HuH-7.5 (cell line): ENCODE data around the gene NDUFB10.
A peak's percentile ranks its signal among the peaks of the same experiment; 100 is the strongest.
"Not testable (repeated sequence)": the region's sequence is repeated elsewhere in the genome, so short reads cannot be mapped to it uniquely, and the experiment has no call there.

ENCODE experiments used
- DNase-seq: peaks from one replicate; pipeline ENCODE4 v3.0.0; 2011; ENCODE audit warnings: low spot score

Gene NDUFB10

GRCh38 chr16:1924095-1924494 is 35.2 kb upstream of the NDUFB10 start:
- DNase-seq = no peak

- no peak for DNase-seq
Observed at GRCh38 chr16:1926271-1926670, 33.1 kb upstream of the NDUFB10 start.

- DNase-seq = peak; percentile 72
Observed at GRCh38 chr16:1929105-1929504, 30.2 kb upstream of the NDUFB10 start.

GRCh38 chr16:1929578-1930337 is 29.6 kb upstream of the NDUFB10 start:
- peak; percentile 92 for DNase-seq

- DNase-seq = no peak
Observed at GRCh38 chr16:1930338-1930720, 29.0 kb upstream of the NDUFB10 start.

- no peak for DNase-seq
Observed at GRCh38 chr16:1932050-1933028, 27.0 kb upstream of the NDUFB10 start.

GRCh38 chr16:1933097-1933661 is 26.2 kb upstream of the NDUFB10 start:
- no peak for DNase-seq

GRCh38 chr16:1936945-1937479 is 22.3 kb upstream of the NDUFB10 start:
- no peak for DNase-seq

- no peak for DNase-seq
Observed at GRCh38 chr16:1938316-1938715, 21.0 kb upstream of the NDUFB10 start.

GRCh38 chr16:1938910-1939309 is 20.4 kb upstream of the NDUFB10 start:
- no peak for DNase-seq

GRCh38 chr16:1939833-1940232 is 19.5 kb upstream of the NDUFB10 start:
- DNase-seq = not testable (repeated sequence)

GRCh38 chr16:1940273-1941161 is 18.8 kb upstream of the NDUFB10 start:
- DNase-seq = no peak

GRCh38 chr16:1941162-1942046 is 17.9 kb upstream of the NDUFB10 start:
- no peak for DNase-seq

GRCh38 chr16:1942047-1942809 is 17.1 kb upstream of the NDUFB10 start:
- DNase-seq = no peak

GRCh38 chr16:1942810-1943726 is 16.3 kb upstream of the NDUFB10 start, which contains the start of gene MSRB1:
Gene MSRB1, minus strand, starts transcription at chr16:1943199. Its CDS starts 43 bp downstream, at chr16:1943156.
- peak; percentile 95 for DNase-seq

- no peak for DNase-seq
Observed at GRCh38 chr16:1944612-1945199, 14.6 kb upstream of the NDUFB10 start.

GRCh38 chr16:1945559-1946391 is 13.6 kb upstream of the NDUFB10 start:
- DNase-seq = no peak
